Heart right ventricle (tissue), 16 donors: ENCODE data around the gene TPM4. TPM values are rescaled to one million over a fixed set of nuclear protein-coding genes. Genes with fewer than 3 reads are reported as not detected.
A peak's percentile ranks its signal among the peaks of the same experiment; 100 is the strongest.
"Not testable (repeated sequence)": the region's sequence is repeated elsewhere in the genome, so short reads cannot be mapped to it uniquely, and the experiment has no call there.

Source experiments
- ATAC-seq, 8 donors: fragments of 200-7000 bp; cut with Tn5 transposase; one replicate each; pipeline ENCODE4 v1.9.1; 2020; ENCODE audit warnings: mild to moderate bottlenecking in 8 of 8, moderate library complexity in 8 of 8, moderate number of reproducible peaks in 1 of 8
- DNase-seq, 2 donors: peaks; one replicate each; pipeline ENCODE4 v3.0.0-alpha.2; 2020
- H3K27ac ChIP-seq, 10 donors: fragments of 200-600 bp; sonication (generic) in 2 of 10; one replicate each; pipeline versions ENCODE4 v1.5.0 to v1.8.0; 2020 to 2022; ENCODE audit warnings: mild to moderate bottlenecking in 3 of 10
- H3K27me3 ChIP-seq, 7 donors: fragments of 200-600 bp; one replicate each; pipeline ENCODE4 v1.8.0; 2021 to 2022; ENCODE audit warnings: mild to moderate bottlenecking in 2 of 7
- H3K36me3 ChIP-seq, 9 donors: fragments of 200-600 bp; sonication (generic) in 1 of 9; one replicate each; pipeline versions ENCODE4 v1.5.0 to v1.8.0; 2020 to 2022; ENCODE audit warnings: mild to moderate bottlenecking in 2 of 9
- H3K4me1 ChIP-seq, 9 donors: fragments of 200-600 bp; sonication (generic) in 1 of 9; one replicate each; pipeline versions ENCODE4 v1.5.0 to v1.8.0; 2020 to 2022; ENCODE audit warnings: mild to moderate bottlenecking in 4 of 9
- H3K4me3 ChIP-seq, 10 donors: fragments of 200-600 bp; sonication (generic) in 2 of 10; one replicate each; pipeline versions ENCODE4 v1.5.0 to v1.8.0; 2020 to 2022; ENCODE audit warnings: mild to moderate bottlenecking in 7 of 10, moderate library complexity in 2 of 10
- H3K9me3 ChIP-seq, 11 donors: fragments of 200-600 bp in 10 of 11; sonication (generic) in 2 of 11; one replicate each; pipeline versions ENCODE4 v1.5.0 to v1.8.0; 2013 to 2022; ENCODE audit warnings: mild to moderate bottlenecking in 2 of 11, control low read depth in 1 of 11, moderate library complexity in 1 of 11
- WGBS, 2 donors: extraction: QIAGEN DNeasy Blood & Tissue Kit; methylation state at CpG; one replicate each; pipeline ENCODE4 v1.1.7; 2013; ENCODE audit warnings: inconsistent platforms in 1 of 2; 5-methylcytosine and 5-hydroxymethylcytosine counted together
- intact Hi-C, 10 donors: fragments of 100-400 bp; cut with DNase I; formaldehyde crosslinking; loops; one replicate each; pipeline versions ENCODE4 v1.11.1 to v1.14.2; 2022
- polyA plus RNA-seq, 2 donors: library from polyadenylated mRNA; stranded (reverse); fragments of 200-250 nt; gene quantifications; one replicate each; pipeline ENCODE4 v1.2.3, GENCODE V29; 2013
- total RNA-seq, 10 donors: library from RNA; stranded (reverse); fragmentation: NEBNext Ultra II Directional in 3 of 10; extraction: Animal tissue kit (Norgen Biotek cat#: 25700) in 3 of 10; gene quantifications; one replicate each; pipeline versions ENCODE4 v1.2.1 to v1.2.4, GENCODE V29; 2021 to 2023
- TF ChIP-seq, protein P1 (sequence below), 9 donors: fragments of 200-600 bp; sonication (generic) in 2 of 9; IDR thresholded peaks; one replicate each; pipeline versions ENCODE4 v1.5.0 to v1.8.0; 2021 to 2022; ENCODE audit warnings: antibody characterized with exemption in 9 of 9, mild to moderate bottlenecking in 5 of 9, moderate library complexity in 1 of 9
- donor health status: Arrhythmogenic right ventricular cardiomyopathy.
- donor health status: ischemic (EF 13 %, LVEDD 7.1; RV severe dilation, severe dysfunction).
- donor health status: healthy with polysubstance abuse.
- donor health status: DM: no; HTN: yes; CAD: no.
- donor health status: DM: no; HTN: no; CAD: no.
- donor health status: ischemic (EF 25% LVEDD 6.9; RV normal size, moderate dysfunction).
- donor health status: ischemic (EF 25% LVEDD 5.7; RV mildly dilated, moderate dysfunction).
- donor health status: healthy.
- donor health status: DM: yes; HTN: yes; CAD: no.
- donor health status: Ischemic cardiomyopathy.
- donor health status: ischemic (EF 35%, LVEDD 5.7; RV mildly dilated, moderate dysfunction).
- donor health status: nonischemic (EF 11% LVEDD 7.7; RV severe dilation, severe dysfunction).
- donor health status: DM: yes; HTN: yes; CAD: no.
- donor health status: PGD.
- donor health status: ischemic (EF 29% LVEDD 5.4; RV normal size, mild dysfunction).
- donor health status: nonischemic (EF 23%, LVEDD 6.1; RV moderate dilation, normal function).

TPM4 gene
- total and polyA plus RNA-seq, 12 donors = 52.0 to 231 (median 76.6) TPM

DNA sequence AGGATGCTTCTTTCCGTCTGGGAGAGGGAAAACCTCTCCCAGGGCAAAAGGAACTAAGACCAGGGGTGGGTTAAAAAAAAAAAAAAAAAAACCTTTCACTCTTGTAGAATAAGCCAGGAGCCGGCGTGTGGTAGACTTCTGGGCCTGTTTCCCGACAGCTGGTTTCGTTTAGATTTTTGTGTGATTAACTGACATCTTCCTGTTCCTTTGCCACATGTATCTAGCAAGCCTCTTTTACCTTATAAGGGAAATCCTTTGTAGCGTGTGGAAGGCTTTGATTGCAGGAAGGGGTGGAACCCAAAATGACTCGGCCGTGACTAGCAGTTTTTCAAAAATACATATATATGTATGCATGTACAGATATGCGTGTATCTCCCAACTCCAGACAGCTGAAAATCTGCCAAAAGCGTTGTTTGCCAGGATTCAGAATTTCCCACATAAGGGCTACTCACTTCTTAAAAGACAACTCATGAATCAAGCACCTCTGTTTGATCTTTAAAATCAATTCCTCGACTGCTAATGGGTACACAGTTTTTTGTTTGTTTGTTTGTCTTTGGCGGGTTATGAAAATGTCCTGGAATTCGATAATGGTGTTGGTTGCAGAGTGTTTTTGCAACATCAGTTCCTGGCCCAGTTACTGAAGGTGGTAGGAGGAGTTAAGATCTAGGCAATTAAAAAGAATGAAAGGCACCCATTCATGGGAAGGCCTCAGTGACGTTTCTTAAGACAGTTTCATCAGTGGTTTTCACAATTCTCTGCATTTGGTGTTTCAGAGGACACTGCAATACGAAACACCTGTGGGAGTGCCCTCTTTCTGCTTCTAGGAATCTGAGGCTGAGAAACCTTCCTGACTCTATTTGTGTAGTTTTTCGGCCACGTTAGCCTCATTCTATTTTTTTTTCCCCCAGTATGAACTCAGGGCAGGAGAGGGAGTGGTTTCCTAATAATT lies 2.7 kb downstream of the TPM4 start:
- Histone ChIP-seq H3K9me3 (no peaks in the 10 kb centered on the region), H3K27me3 (peaks cover 0 to 4% (median 0%) of the 10 kb centered on the region in 7 donors), H3K4me1 (peaks cover 0 to 83% (median 38%) of the 10 kb centered on the region in 9 donors), H3K4me3 (peak overlapping the region in 9 of 10 donors; percentile 73 to 100 (median 95)), H3K27ac (peak overlapping the region; percentile 99 to 100 (median 100)), H3K36me3 (peaks cover 0 to 57% (median 20%) of the 10 kb centered on the region in 9 donors)
- DNase-seq (peak in 1 of 2 donors; percentile 86), ATAC-seq (peak; percentile 38 to 72 (median 56))
- 30 to 39% methylated on average over 17 of the region's 17 CpGs for WGBS, 2 donors
- intact Hi-C loops = loop anchor here in 3 of 10 donors (5.0 kb wide), 2 partner anchors 33 to 242 kb away; partner anchors contain the start of gene RAB8A (in 2 of the 3)
- TF ChIP-seq, protein P1, sequence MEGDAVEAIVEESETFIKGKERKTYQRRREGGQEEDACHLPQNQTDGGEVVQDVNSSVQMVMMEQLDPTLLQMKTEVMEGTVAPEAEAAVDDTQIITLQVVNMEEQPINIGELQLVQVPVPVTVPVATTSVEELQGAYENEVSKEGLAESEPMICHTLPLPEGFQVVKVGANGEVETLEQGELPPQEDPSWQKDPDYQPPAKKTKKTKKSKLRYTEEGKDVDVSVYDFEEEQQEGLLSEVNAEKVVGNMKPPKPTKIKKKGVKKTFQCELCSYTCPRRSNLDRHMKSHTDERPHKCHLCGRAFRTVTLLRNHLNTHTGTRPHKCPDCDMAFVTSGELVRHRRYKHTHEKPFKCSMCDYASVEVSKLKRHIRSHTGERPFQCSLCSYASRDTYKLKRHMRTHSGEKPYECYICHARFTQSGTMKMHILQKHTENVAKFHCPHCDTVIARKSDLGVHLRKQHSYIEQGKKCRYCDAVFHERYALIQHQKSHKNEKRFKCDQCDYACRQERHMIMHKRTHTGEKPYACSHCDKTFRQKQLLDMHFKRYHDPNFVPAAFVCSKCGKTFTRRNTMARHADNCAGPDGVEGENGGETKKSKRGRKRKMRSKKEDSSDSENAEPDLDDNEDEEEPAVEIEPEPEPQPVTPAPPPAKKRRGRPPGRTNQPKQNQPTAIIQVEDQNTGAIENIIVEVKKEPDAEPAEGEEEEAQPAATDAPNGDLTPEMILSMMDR (IDR thresholded peaks at IDR 0.05) = no peak

DNA sequence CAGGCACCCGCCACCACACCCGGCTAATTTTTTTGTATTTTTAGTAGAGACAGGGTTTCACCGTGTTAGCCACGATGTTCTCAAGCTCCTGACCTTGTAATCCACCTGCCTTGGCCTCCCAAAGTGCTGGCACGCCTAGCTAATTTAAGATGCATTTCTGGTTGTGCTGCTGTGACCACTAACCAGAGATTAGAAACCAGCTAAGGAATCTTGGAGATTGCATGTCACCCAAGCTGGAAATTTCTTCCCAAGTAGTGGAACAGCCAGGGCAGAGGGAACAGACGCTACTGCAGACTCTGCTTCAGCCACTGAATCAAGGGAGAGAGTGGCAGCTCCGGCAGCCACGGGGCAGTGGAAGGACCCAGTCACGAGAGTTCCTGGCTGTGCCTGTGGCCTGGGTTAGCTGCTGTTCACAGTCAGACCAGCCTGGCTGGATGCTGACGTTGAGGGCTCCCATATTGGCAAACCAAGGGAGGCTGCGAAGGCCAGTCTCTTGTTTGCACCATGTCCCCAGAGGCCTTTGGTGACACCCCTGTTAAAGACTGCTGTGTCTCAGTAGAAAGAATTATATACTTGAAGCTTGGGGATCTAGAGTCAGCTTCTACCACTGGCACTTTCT lies 7.9 kb downstream of the TPM4 start:
- Histone ChIP-seq H3K36me3 (peaks cover 3 to 94% (median 55%) of the 10 kb centered on the region in 9 donors), H3K27me3 (no peaks in the 10 kb centered on the region), H3K9me3 (no peaks in the 10 kb centered on the region), H3K4me3 (no peak overlapping the region), H3K4me1 (peaks cover 0 to 91% (median 42%) of the 10 kb centered on the region in 9 donors), H3K27ac (no peak overlapping the region)
- TF ChIP-seq, protein P1 (IDR thresholded peaks at IDR 0.05) = no peak
- intact Hi-C loops = no loop called here
- WGBS, 2 donors = 92 to 94% methylated on average over 11 of the region's 11 CpGs
- DNase-seq (no peak), ATAC-seq (no peak)

DNA sequence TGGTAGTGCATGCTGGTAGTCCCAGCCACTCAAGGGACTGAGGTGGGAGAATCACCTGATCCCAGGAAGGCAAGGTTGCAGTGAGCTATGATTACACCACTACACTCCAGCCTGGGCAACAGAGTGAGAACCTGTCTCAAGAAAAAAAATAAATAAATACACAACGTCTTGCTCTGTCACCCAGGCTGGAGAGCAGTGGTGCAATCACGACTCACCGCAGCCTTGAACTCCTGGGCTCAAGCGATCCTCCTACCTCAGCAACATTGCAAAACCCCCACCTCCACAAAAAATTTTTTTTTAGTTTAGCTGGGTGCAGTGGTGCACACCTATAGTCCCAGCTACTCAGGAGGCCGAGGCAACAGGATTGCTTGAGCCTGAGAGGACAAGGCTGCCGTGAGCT lies 8.8 kb downstream of the TPM4 start:
- no peak for ATAC-seq
- peaks cover 0 to 82% (median 33%) of the 10 kb centered on the region in 9 donors for H3K4me1 ChIP-seq

GRCh38 chr19:16087404-16087803 lies 11.1 kb downstream of the TPM4 start:
- Histone ChIP-seq H3K4me1 (peaks cover 0 to 59% (median 25%) of the 10 kb centered on the region in 9 donors), H3K27ac (peak overlapping the region in 2 of 10 donors; percentile 67 to 74), H3K36me3 (peaks cover 3 to 100% (median 71%) of the 10 kb centered on the region in 9 donors)
- H3K9me3 ChIP-seq, intact Hi-C loops, ATAC-seq, H3K4me3 ChIP-seq, DNase-seq, H3K27me3 ChIP-seq: not testable (repeated sequence)
- 89 to 90% methylated on average over 11 of the region's 11 CpGs for WGBS, 2 donors

More for the DNA sequence above, 8.8 kb downstream of the TPM4 start:
- no peak for DNase-seq
- no peak overlapping the region for H3K4me3 ChIP-seq
- TF ChIP-seq, protein P1 (IDR thresholded peaks at IDR 0.05) = no peak
- intact Hi-C loops = no loop called here
- H3K27ac ChIP-seq = peak overlapping the region in 1 of 10 donors; percentile 66
- H3K27me3 ChIP-seq = no peaks in the 10 kb centered on the region
- H3K9me3 ChIP-seq = no peaks in the 10 kb centered on the region
- peaks cover 3 to 100% (median 62%) of the 10 kb centered on the region in 9 donors for H3K36me3 ChIP-seq
- WGBS, 2 donors = 79 to 85% methylated on average over 6 of the region's 6 CpGs
